Fibroblast of lung (primary cell): ENCODE measurements around the gene CTR9. TPM values are rescaled to one million over a fixed set of nuclear protein-coding genes. Genes with fewer than 3 reads are reported as not detected.

ENCODE experiments used
- DNase-seq, 2 donors: peaks; one replicate each; pipeline versions ENCODE4 v3.0.0 to v3.0.0-alpha.2; 2010; ENCODE audit warnings: low read depth in 2 of 2
- H2AFZ ChIP-seq: 2 replicates; pipeline ENCODE4 v1.5.1; 2012; ENCODE audit warnings: low read length, control low read depth, inconsistent platforms
- H3K27ac ChIP-seq: 2 replicates; pipeline ENCODE4 v1.5.1; 2011; ENCODE audit warnings: low read length, control low read depth; ENCODE audit not compliant: insufficient read depth
- H3K27me3 ChIP-seq: 2 replicates; pipeline ENCODE4 v1.5.1; 2011; ENCODE audit warnings: mild to moderate bottlenecking, low read length; ENCODE audit not compliant: control insufficient read depth, insufficient read depth
- H3K36me3 ChIP-seq: 2 replicates; pipeline ENCODE4 v1.5.1; 2011; ENCODE audit warnings: low read length; ENCODE audit not compliant: control insufficient read depth, insufficient read depth
- H3K4me1 ChIP-seq: 2 replicates; pipeline ENCODE4 v1.5.1; 2011; ENCODE audit warnings: low read length; ENCODE audit not compliant: control insufficient read depth, insufficient read depth; ENCODE audit errors: extremely low read depth
- H3K4me2 ChIP-seq: 2 replicates; pipeline ENCODE4 v1.5.1; 2011; ENCODE audit warnings: low read length, control low read depth; ENCODE audit not compliant: insufficient read depth; ENCODE audit errors: extremely low read depth
- H3K4me3 ChIP-seq, 4 experiments: fragments of 200-600 bp in 1 of 4; sonication (generic) in 1 of 4; replicated peaks in 1 of 4; 2 replicates each; pipeline ENCODE4 v1.5.1; 2011 to 2016; ENCODE audit warnings: low read length in 4 of 4, low read depth in 3 of 4, mild to moderate bottlenecking in 3 of 4, control low read depth in 2 of 4, inconsistent platforms in 1 of 4, mixed read lengths in 1 of 4; ENCODE audit not compliant: insufficient read depth in 1 of 4; ENCODE audit errors: control extremely low read depth in 1 of 4
- H3K79me2 ChIP-seq: 2 replicates; pipeline ENCODE4 v1.5.1; 2012; ENCODE audit warnings: mild to moderate bottlenecking, low read length, inconsistent platforms; ENCODE audit not compliant: control insufficient read depth, insufficient read depth
- H3K9ac ChIP-seq: 2 replicates; pipeline ENCODE4 v1.5.1; 2011; ENCODE audit warnings: mild to moderate bottlenecking, low read length, control low read depth; ENCODE audit not compliant: insufficient read depth
- H3K9me3 ChIP-seq: 2 replicates; pipeline ENCODE4 v1.5.1; 2012; ENCODE audit warnings: low read depth, low read length; ENCODE audit not compliant: control insufficient read depth, insufficient read depth
- H4K20me1 ChIP-seq: 2 replicates; pipeline ENCODE4 v1.5.1; 2011; ENCODE audit warnings: low read length; ENCODE audit not compliant: control insufficient read depth, insufficient read depth; ENCODE audit errors: extremely low read depth
- EZH2 ChIP-seq: IDR thresholded peaks from 2 replicates; pipeline ENCODE4 v1.5.1; 2012; ENCODE audit warnings: low read length, control low read depth, mild to moderate bottlenecking; ENCODE audit errors: missing control alignments
- polyA plus RNA-seq, 2 donors: library from polyadenylated mRNA; depleted of rRNA in 1 of 2; stranded (reverse) in 1 of 2; unstranded in 1 of 2; fragments of >200 nt; gene quantifications; 2 replicates each; pipeline ENCODE4 v1.2.1, GENCODE V29; 2011 to 2012; ENCODE audit warnings: missing spikeins in 1 of 2
- total RNA-seq: library from RNA; depleted of rRNA; stranded (reverse); fragments of >200 nt; gene quantifications from 2 replicates; pipeline ENCODE4 v1.2.1, GENCODE V29; 2014
- TF ChIP-seq, protein P1 (sequence below), 2 donors: IDR thresholded peaks in 1 of 2; conservative IDR thresholded peaks in 1 of 2; 1 replicate in 1 of 2; 2 replicates in 1 of 2; pipeline ENCODE4 v1.5.1; 2011 to 2012; ENCODE audit warnings: low read length in 2 of 2, control low read depth in 1 of 2, inconsistent platforms in 1 of 2, low read depth in 1 of 2, mild to moderate bottlenecking in 1 of 2

The CTR9 gene
- total and polyA plus RNA-seq, 2 donors (not counting 1 experiment from before 2014, with no cell fraction given), result 22.8 to 41.5 TPM

DNA sequence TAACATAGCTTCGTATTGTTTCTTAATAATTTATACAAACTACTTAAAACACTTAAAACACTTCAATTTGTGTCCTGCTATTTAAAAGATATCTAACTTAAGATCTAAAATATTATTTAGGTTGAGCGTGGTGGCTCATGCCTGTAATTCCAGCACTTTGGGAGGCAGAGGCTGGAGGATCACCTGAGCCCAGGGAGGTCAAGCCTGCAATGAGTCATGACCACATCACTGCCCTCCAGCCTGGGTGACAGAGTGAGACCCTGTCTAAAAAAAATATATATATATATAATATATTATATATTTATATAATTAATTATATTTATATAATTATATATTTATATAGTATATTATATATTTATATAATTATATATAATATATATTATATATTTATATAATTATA, 4.2 kb upstream of the CTR9 start:
- no peak overlapping the region for H3K4me3 ChIP-seq
- TF ChIP-seq EZH2, result no peak
- TF ChIP-seq, protein P1, sequence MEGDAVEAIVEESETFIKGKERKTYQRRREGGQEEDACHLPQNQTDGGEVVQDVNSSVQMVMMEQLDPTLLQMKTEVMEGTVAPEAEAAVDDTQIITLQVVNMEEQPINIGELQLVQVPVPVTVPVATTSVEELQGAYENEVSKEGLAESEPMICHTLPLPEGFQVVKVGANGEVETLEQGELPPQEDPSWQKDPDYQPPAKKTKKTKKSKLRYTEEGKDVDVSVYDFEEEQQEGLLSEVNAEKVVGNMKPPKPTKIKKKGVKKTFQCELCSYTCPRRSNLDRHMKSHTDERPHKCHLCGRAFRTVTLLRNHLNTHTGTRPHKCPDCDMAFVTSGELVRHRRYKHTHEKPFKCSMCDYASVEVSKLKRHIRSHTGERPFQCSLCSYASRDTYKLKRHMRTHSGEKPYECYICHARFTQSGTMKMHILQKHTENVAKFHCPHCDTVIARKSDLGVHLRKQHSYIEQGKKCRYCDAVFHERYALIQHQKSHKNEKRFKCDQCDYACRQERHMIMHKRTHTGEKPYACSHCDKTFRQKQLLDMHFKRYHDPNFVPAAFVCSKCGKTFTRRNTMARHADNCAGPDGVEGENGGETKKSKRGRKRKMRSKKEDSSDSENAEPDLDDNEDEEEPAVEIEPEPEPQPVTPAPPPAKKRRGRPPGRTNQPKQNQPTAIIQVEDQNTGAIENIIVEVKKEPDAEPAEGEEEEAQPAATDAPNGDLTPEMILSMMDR (conservative IDR thresholded peaks at IDR 0.05 in 1 of 2, IDR thresholded peaks at IDR 0.05 in 1 of 2; ENCODE audit: low read depth in 1 of 2, low read length in 2 of 2), result no peak
- no peaks in the 10 kb centered on the region for H4K20me1 ChIP-seq
- H3K9ac ChIP-seq, result no peak overlapping the region
- no peaks in the 10 kb centered on the region for H3K4me1 ChIP-seq
- H3K9me3 ChIP-seq, result no peaks in the 10 kb centered on the region
- peaks cover 7% of the 10 kb centered on the region for H3K79me2 ChIP-seq
- no peak overlapping the region for H3K4me2 ChIP-seq
- DNase-seq, result no peak
- no peaks in the 10 kb centered on the region for H3K36me3 ChIP-seq
- no peaks in the 10 kb centered on the region for H3K27me3 ChIP-seq
- H3K27ac ChIP-seq, result no peak overlapping the region
- H2AFZ ChIP-seq, result no peak overlapping the region

DNA sequence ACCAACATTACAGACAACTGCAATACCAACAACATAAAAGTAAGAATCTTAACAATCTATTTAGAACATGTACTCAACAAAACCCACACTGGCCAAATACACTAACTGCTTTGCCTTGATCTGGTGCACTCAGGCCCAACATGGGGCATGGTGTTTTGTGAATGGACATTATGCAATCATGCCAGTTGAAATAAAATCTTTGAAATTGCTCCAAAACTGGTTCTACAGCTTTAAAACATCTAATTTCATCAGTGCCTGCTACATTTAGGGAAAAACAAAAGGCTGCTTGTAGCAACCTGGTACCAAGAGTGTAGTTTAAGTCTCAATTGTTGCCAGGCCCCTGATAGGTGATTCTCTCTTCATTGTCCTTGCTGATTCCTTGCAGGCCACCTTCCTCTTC, 3.3 kb upstream of the CTR9 start:
- H4K20me1 ChIP-seq, result no peaks in the 10 kb centered on the region
- TF ChIP-seq, protein P1 (conservative IDR thresholded peaks at IDR 0.05 in 1 of 2, IDR thresholded peaks at IDR 0.05 in 1 of 2; ENCODE audit: low read depth in 1 of 2, low read length in 2 of 2), result no peak
- no peak for TF ChIP-seq EZH2
- DNase-seq, result no peak
- H3K36me3 ChIP-seq, result no peaks in the 10 kb centered on the region
- no peak overlapping the region for H3K27ac ChIP-seq
- no peak overlapping the region for H3K4me2 ChIP-seq
- peaks cover 13% of the 10 kb centered on the region for H3K79me2 ChIP-seq
- H3K9ac ChIP-seq, result no peak overlapping the region
- H3K27me3 ChIP-seq, result no peaks in the 10 kb centered on the region
- H3K4me3 ChIP-seq, result no peak overlapping the region
- H2AFZ ChIP-seq, result no peak overlapping the region
- H3K9me3 ChIP-seq, result no peaks in the 10 kb centered on the region
- peaks cover 2% of the 10 kb centered on the region for H3K4me1 ChIP-seq

DNA sequence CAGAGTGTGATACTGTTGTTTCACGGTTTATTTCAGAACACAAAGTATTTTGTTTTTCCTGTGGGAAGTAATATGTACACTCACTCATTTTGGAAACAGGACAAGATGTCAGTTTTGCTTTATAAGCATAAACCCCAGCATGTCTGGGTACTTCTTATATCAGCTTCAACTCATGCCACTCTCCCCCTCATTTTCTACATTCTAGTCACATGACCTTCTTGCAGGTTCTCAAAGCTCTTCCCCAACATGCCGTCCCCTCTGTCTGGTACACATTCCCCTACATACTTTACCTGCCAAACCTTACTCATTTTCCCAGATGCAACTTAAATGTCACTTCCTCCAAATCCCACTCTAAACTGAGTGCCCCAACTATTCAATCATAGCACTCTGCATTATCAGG, 1.6 kb upstream of the CTR9 start:
- Histone ChIP-seq H3K27me3 (no peaks in the 10 kb centered on the region), H3K9ac (no peak overlapping the region), H4K20me1 (no peaks in the 10 kb centered on the region), H3K9me3 (no peaks in the 10 kb centered on the region), H3K4me1 (peaks cover 2% of the 10 kb centered on the region), H3K4me2 (no peak overlapping the region), H3K36me3 (peaks cover 3% of the 10 kb centered on the region), H3K4me3 (no peak overlapping the region), H2AFZ (no peak overlapping the region), H3K27ac (no peak overlapping the region), H3K79me2 (peaks cover 14% of the 10 kb centered on the region)
- TF ChIP-seq, protein P1 (conservative IDR thresholded peaks at IDR 0.05 in 1 of 2, IDR thresholded peaks at IDR 0.05 in 1 of 2; ENCODE audit: low read depth in 1 of 2, low read length in 2 of 2), result no peak
- no peak for TF ChIP-seq EZH2
- no peak for DNase-seq
